Hypothalamus (tissue), 51 donors: Measurements from ENCODE around the gene PRPF4.
"Not testable (repeated sequence)": the region's sequence is repeated elsewhere in the genome, so short reads cannot be mapped to it uniquely, and the experiment has no call there.

Experiments used
- DNase-seq, 51 donors: peaks; one replicate each; lab custom pipeline; 2025; lab: John Stamatoyannopoulos, UW

The PRPF4 gene

GRCh38 chr9:113275157-113276131 is at the start of gene PRPF4, which contains the start of gene CDC26:
TSS of gene PRPF4 (plus strand) at chr9:113275658. CDS start at chr9:113275744, 86 bp downstream.
TSS of gene CDC26 (minus strand) at chr9:113275572. CDS start at chr9:113272507, 3,065 bp downstream.
- peak; percentile 80 to 99 (median 95) for DNase-seq

- DNase-seq: no peak
Measured at GRCh38 chr9:113227436-113227835, 48.0 kb upstream of the PRPF4 start.

DNA sequence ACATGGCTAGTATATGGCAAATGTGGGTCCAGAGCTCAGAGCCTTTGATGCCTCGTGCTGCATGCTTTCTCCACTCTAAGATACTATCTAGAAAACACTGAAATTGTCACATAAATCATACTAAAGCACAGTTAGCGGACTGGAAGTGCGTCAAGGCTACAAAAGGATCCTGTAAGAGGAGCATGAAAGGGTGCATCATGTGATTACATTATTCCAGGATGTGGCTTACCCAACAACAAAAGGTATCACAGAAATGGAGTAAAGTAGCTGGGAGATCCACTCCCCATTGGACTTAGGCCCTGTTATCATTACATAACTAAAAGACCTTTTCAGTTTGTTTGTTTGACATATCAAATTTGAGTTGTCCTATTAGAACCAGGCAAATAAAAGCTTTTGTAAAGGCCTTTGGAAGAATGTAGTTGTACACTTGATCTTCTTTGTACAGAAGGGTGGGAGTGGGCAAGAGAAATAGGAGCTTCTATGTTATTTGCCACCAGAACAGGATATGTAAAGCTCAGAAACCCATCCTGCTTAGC is 47.3 kb upstream of the PRPF4 start:
- DNase-seq: no peak

DNA sequence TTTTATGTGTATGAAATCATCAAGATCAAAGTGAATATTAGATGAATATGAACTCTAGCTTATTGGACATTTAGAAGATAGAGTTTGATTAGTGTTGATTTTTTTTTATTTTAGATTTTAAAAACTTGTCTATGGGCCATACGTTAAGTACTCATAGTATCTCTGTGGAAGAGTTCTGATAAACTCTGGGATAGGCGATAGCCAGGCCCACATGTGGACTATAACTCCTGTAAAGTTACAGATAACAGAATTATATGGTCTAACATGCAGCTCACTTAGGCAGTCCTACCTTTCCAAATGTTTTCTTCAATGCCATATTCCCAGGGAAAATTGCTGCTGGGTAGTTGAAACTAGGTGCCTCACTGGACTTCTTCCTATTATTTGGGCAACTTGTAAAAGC is 43.8 kb upstream of the PRPF4 start:
- no peak for DNase-seq

DNA sequence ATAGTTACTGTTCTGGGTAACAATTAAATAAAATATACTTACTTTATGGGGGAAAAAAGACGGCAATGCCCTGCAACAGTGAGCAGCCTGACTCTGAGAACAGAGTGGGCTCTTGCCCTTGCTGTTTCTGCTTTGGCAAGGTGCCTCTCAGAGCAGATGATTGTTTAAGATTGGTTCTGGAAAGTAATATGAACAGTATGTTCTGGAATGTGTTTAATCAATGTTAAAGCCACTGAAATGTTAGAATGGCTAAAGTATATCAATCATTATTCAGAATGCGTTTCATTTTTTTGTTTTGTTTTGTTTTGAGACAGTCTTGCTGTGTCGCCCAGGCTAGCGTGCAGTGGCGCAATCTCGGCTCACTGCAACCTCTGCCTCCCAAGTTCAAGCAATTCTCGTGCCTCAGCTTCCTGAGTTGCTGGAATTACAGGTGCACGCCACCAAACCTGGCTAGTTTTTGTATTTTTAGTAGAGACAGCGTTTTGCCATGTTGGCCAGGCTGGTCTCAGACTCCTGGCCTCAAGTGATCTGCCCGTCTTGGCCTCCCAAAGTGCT is 39.7 kb upstream of the PRPF4 start:
- DNase-seq: not testable (repeated sequence)

GRCh38 chr9:113237026-113237425 is 38.4 kb upstream of the PRPF4 start:
- no peak for DNase-seq

GRCh38 chr9:113238202-113238858 is 37.1 kb upstream of the PRPF4 start:
- DNase-seq: no peak

DNA sequence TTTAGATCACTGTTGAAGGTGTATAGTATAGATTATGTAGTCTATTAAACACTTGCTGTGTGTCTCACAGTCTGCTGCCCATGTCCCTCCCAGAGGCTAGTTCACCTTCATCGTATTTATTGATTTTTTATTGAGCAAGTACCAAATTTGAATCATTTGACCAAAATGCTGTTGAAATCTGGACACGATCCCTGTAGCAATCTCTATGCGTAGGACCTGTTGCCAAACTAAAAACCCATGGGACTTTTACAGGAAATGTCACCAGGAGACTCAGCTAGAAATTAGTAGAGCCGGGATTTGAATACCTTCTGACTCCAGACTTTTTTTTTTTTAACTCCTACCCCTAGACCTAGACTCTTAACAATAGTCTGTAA is 36.6 kb upstream of the PRPF4 start:
- DNase-seq: no peak

GRCh38 chr9:113241161-113241560 is 34.3 kb upstream of the PRPF4 start:
- no peak for DNase-seq

GRCh38 chr9:113244556-113244955 is 30.9 kb upstream of the PRPF4 start:
- DNase-seq: no peak

GRCh38 chr9:113245894-113246293 is 29.6 kb upstream of the PRPF4 start:
- no peak for DNase-seq

DNA sequence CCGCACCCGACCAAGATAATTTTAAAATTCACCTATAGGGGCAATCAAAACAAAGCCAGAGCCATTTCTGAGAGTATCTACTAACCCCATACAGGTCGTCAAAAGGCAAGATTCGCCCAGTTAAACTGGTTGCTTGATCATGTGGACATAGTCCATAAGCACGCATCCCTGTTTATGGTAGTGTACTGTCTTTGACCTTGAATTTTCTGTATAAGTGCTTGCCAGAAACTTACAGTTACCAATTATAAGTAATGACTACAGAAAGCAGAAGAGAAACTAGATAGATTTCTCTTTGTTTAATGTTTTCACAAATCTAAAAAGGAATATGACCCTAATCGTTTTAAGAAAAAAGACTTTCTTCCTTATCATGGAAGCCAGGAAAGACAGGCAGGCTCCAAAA is 28.5 kb upstream of the PRPF4 start:
- no peak for DNase-seq

- no peak for DNase-seq
Measured at GRCh38 chr9:113247640-113248039, 27.8 kb upstream of the PRPF4 start.

DNA sequence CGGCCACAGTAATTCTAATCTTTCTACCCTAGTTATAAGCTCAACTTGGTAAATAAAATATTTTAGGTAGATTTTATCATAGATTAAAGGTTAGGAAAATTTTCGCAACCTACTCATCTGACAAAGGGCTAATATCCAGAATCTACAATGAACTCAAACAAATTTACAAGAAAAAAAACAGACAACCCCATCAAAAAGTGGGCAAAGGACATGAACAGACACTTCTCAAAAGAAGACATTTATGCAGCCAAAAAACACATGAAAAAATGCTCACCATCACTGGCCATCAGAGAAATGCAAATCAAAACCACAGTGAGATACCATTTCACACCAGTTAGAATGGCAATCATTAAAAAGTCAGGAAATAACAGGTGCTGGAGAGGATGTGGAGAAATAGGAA is 25.8 kb upstream of the PRPF4 start:
- DNase-seq: not testable (repeated sequence)

DNA sequence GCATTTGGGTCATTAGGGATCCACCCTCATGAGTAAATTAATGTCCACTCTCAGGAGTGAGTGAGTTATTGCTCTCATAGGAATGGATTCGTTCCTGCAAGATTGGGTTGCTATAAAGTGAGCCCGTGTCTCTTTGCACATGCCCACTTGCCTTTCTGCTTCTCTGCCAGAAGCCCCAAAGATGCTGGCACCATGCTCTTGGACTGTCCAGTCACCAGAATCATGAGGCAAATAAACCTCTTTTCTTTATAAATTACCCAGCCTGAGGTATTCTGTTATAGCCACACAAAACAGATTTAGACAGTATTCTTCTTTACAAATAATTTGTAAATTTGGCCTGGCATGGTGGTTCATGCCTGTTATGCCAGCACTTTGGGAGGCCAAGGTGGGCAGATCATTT is 24.7 kb upstream of the PRPF4 start:
- no peak for DNase-seq

DNA sequence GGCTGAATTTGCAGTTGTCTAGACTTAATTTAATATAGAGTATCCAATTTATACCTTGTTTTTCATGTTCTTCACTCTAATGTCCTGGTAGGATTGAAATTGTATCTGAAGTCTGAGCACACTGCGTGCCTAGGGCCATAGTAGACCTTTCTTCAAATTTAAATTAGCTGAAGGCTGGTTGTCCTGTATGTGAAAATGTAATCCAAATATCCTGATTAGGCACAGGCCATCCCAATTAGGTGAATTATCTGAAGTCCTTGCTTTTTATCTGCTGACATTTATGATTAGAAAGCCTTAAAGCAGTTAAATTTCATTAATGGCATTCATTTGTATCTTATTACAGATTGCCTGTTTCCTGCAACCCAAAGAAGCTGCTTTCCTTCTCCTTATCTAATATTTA is 20.5 kb upstream of the PRPF4 start:
- DNase-seq: no peak

DNA sequence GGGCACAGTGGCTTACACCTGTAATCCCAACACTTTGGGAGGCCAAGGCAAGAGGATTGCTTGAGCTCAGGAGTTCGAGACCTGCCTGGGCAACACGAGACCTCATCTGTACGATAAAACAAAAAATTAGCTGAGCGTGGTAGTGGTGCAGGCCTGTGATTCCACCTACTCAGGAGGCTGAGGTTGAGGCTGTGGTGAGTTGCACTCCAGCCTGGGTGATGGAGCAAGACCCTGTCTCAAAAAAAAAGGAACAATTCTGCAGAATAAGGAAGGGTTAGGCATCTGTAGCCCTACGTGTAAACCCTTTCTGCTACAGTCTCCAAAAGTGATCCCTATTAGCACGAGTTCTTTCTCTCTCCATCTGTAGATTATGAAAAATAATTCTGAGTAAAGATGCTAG is 20.0 kb upstream of the PRPF4 start:
- peak in 1 of 51 donors; percentile 0 for DNase-seq

DNA sequence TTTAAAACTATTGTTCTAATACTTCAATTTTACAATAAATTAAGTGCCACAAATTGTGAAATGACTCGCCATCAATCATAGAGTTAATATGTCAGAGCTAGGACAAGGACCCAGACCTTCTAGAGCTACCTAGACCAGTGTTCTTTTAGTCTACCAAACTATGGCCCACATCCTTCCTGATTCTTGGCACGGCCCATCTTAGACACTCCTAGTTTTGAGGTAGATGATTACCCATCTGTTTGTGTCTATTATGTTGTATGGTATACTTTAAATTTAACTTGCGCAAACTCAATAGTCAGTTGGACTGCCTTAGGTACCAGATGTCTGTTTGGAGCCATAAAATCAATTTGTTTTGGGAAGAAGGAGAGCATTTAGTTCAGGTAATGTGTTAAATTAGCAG is 17.6 kb upstream of the PRPF4 start:
- DNase-seq: no peak

DNA sequence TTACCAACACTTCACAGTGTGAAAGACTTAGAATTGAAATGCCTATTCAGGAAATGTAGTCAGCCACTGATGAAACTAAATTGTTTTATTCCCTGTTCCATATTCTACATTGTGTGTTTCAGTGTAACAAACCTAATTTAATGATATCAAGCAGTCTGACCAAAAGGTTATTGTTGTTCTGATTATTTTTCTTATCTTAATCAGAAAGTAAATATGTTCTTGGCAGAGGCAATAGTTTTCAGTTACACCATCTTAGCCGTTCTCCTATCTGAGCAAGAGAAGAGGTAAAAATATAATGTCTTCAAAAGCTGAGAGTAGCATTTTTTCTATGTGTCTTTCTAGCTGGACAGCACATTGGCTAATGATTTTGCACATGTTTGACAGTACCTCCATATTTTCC is 17.2 kb upstream of the PRPF4 start:
- DNase-seq: no peak

DNA sequence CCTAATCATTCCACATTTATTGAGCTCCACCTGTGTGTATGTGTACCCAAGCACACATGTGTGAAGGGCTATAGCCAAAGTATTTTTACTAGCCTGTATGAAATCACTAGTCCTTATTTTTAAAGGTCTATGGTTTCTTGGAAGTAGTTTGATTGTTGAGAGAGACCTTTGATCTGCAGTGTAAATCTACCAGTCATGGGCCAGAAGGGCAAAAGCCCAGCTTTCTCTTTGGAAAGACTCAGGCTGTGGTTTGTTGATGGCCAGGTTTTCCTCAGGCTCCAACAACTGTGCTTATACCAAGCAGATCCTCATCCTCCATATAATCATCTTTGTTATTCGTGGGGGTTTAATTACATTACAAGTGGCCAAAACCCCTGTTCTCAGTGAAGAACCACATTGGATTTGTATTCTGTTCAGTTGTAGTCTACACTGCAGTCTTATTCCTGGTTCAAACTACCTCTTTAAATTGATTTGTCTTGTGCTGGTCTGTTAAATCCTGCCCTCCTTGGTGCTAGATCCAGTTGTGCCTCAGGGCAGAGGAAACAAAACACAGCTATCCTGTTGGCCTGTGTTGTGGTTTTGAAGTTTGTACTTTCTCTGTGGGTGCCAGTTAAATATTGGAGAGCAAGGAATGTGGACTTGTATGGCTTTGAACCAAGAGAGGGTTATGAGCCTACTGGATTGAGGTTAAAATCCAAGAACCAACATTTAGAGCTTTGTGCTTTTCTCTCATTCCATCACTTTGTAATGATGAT is 13.4 kb upstream of the PRPF4 start:
- no peak for DNase-seq

- DNase-seq: no peak
Measured at GRCh38 chr9:113266174-113266573, 9.3 kb upstream of the PRPF4 start.
